SK-N-MC (cell line): ENCODE results near the gene MT1H.

ENCODE experiments used
- EZH2 ChIP-seq: fragments of 200-600 bp; sonication (generic); IDR thresholded peaks from one replicate; pipeline ENCODE4 v1.6.1; 2017; ENCODE audit warnings: antibody characterized with exemption
- FOXP2 ChIP-seq: optimal IDR thresholded peaks from 2 replicates; pipeline ENCODE3; 2011; ENCODE audit warnings: mild to moderate bottlenecking, moderate library complexity; ENCODE audit not compliant: insufficient read depth; ENCODE audit errors: extremely low read length, control extremely low read depth
- POLR2AphosphoS5 ChIP-seq: IDR thresholded peaks from 2 replicates; pipeline ENCODE4 v1.6.1; 2012; ENCODE audit warnings: mild to moderate bottlenecking, low read depth, low read length, borderline replicate concordance

DNA sequence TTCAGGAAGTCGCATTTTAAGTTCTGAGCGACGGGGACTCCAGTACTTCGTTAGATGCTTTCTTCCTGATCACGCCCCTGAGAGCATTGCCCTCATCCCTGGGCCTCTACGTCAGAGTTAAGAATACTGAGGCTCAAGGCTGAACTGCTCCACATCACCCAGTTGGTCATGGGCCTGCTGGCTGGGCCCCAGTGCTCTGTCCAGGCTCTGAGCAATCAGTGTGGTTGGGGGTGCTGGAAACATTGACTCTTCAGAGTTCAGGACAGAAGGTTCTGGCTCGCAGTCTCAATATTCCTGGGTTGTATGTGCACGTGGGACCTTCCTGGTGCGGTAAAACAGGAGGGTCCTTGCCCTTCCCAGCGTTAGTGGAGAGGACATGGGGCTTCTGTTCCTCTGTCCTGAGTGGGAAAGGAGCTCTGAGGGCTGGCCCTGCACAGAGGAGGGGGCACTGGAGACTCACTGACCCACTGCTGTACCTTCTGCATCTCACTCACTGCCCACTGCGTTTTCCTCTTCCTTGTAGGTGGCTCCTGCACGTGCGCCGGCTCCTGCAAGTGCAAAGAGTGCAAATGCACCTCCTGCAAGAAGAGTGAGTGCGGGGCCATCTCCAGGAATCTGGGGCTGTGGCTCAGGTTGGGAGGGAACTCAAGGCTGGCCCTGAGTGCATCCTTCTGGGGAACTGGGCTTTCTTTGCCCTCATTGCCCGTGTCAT is 43.5 kb upstream of the MT1H start:
- TF ChIP-seq EZH2 (no peak), POLR2AphosphoS5 (no peak), FOXP2 (no peak)
